Ovary (tissue), 9 donors: ENCODE measurements around the gene UFD1. TPM values are rescaled to one million over a fixed set of nuclear protein-coding genes. Genes with fewer than 3 reads are reported as not detected.

Experiments used
- DNase-seq, 5 donors: peaks; one replicate each; pipeline ENCODE4 v3.0.0-alpha.2; 2019 to 2020
- H3K27ac ChIP-seq, 2 donors: fragments of 200-600 bp; one replicate each; pipeline versions ENCODE4 v1.5.1 to v1.8.0; 2019 to 2022
- H3K27me3 ChIP-seq: fragments of 200-600 bp; one replicate; pipeline ENCODE4 v1.8.0; 2022
- H3K36me3 ChIP-seq: fragments of 200-600 bp; sonication (generic); one replicate; pipeline ENCODE4 v1.5.1; 2019
- H3K4me1 ChIP-seq: one replicate; pipeline ENCODE4 v1.8.1; 2013; ENCODE audit warnings: mild to moderate bottlenecking, moderate library complexity; ENCODE audit not compliant: insufficient read depth
- H3K4me3 ChIP-seq: fragments of 200-600 bp; sonication (generic); one replicate; pipeline ENCODE4 v1.5.1; 2017
- H3K9me3 ChIP-seq, 2 donors: fragments of 200-600 bp in 1 of 2; sonication (generic) in 1 of 2; one replicate each; pipeline versions ENCODE4 v1.5.1 to v1.8.1; 2013 to 2019; ENCODE audit warnings: mild to moderate bottlenecking in 1 of 2, moderate library complexity in 1 of 2
- CTCF ChIP-seq, 3 donors: fragments of 450-650 bp in 2 of 3; fragments of 200-600 bp in 1 of 3; IDR thresholded peaks; one replicate each; pipeline versions ENCODE4 v1.5.1 to v1.8.0; 2016 to 2022; ENCODE audit warnings: antibody characterized with exemption in 3 of 3, mild to moderate bottlenecking in 1 of 3
- EP300 ChIP-seq: sonication (generic); formaldehyde crosslinking; IDR thresholded peaks from one replicate; pipeline ENCODE4 v1.6.1; 2017; ENCODE audit warnings: antibody characterized with exemption
- POLR2A ChIP-seq: fragments of 450-650 bp; IDR thresholded peaks from one replicate; pipeline ENCODE4 v1.6.1; 2017; ENCODE audit warnings: antibody characterized with exemption, mild to moderate bottlenecking, moderate library complexity
- WGBS, 3 donors: extraction: QIAGEN DNeasy Blood & Tissue Kit in 1 of 3; methylation state at CpG; one replicate each; pipeline versions ENCODE4 v1.1.5 to v1.1.7; 2013 to 2017; 5-methylcytosine and 5-hydroxymethylcytosine counted together
- intact Hi-C, 4 donors: fragments of 100-400 bp; cut with DNase I; formaldehyde crosslinking; loops; one replicate each; pipeline versions ENCODE4 v1.11.0 to v1.15.1; 2022 to 2023
- polyA plus RNA-seq, 2 donors: library from polyadenylated mRNA; stranded (reverse); fragments of 200-250 nt in 1 of 2; fragments of 350-450 nt in 1 of 2; fragmentation: Illumina TruSeq in 1 of 2; extraction: RNeasy Lipid Tissue Mini Kit (QIAGEN cat#74804) in 1 of 2; gene quantifications; one replicate each; pipeline ENCODE4 v1.2.3, GENCODE V29; 2013 to 2014
- total RNA-seq, 7 donors: library from RNA; depleted of rRNA in 2 of 7; stranded (reverse); fragments of >200 nt in 2 of 7; fragmentation: NEBNext Ultra II Directional in 3 of 7; extraction: Animal tissue kit (Norgen Biotek cat#: 25700) in 3 of 7; gene quantifications; one replicate each; pipeline versions ENCODE4 v1.1.0 to v1.2.4, GENCODE V29; 2016 to 2023
- donor health status: DM: no; HTN: no; CAD: no; lungs with moderate emphysema.
- donor health status: DM: no; HTN: no; CAD: no.
- donor health status: Bipolar disorder and iron deficiency.
- donor health status: DM: yes; HTN: yes; CAD: no.
- donor health status: DM: no; HTN: no; CAD: no.
- donor health status: DM: yes; HTN: yes; CAD: no.

Gene UFD1
- total and polyA plus RNA-seq, 9 donors = 19.9 to 84.5 (median 34.1) TPM

- TF ChIP-seq CTCF (IDR thresholded peaks at IDR 0.05) (no peak), EP300 (no peak), POLR2A (no peak)
- H3K9me3 ChIP-seq = no peaks in the 10 kb centered on the region
- no peaks in the 10 kb centered on the region for H3K27me3 ChIP-seq
- no peaks in the 10 kb centered on the region for H3K36me3 ChIP-seq
- no peak for DNase-seq
- H3K4me1 ChIP-seq = no peaks in the 10 kb centered on the region
- intact Hi-C loops = no loop called here
- WGBS, 3 donors = 91 to 96% (median 92%) methylated on average over 18 of the region's 18 CpGs
- H3K27ac ChIP-seq = no peak overlapping the region
- H3K4me3 ChIP-seq = no peak overlapping the region
Observed at GRCh38 chr22:19504900-19505734, 26.1 kb upstream of the UFD1 start.

GRCh38 chr22:19503869-19504268 is 24.9 kb upstream of the UFD1 start:
- intact Hi-C loops = no loop called here
- H3K27ac ChIP-seq = no peak overlapping the region
- TF ChIP-seq CTCF (IDR thresholded peaks at IDR 0.05) (no peak), POLR2A (no peak), EP300 (no peak)
- WGBS, 3 donors = 92 to 93% (median 92%) methylated on average over 9 of the region's 9 CpGs
- H3K36me3 ChIP-seq = no peaks in the 10 kb centered on the region
- no peak for DNase-seq
- no peaks in the 10 kb centered on the region for H3K9me3 ChIP-seq
- no peaks in the 10 kb centered on the region for H3K27me3 ChIP-seq
- no peak overlapping the region for H3K4me3 ChIP-seq
- H3K4me1 ChIP-seq = no peaks in the 10 kb centered on the region

GRCh38 chr22:19503367-19503766 is 24.4 kb upstream of the UFD1 start:
- Histone ChIP-seq H3K27ac (no peak overlapping the region), H3K4me3 (no peak overlapping the region), H3K27me3 (no peaks in the 10 kb centered on the region), H3K36me3 (no peaks in the 10 kb centered on the region), H3K9me3 (no peaks in the 10 kb centered on the region), H3K4me1 (no peaks in the 10 kb centered on the region)
- DNase-seq = no peak
- no peak for TF ChIP-seq POLR2A
- no peak for TF ChIP-seq EP300
- no peak for TF ChIP-seq CTCF (IDR thresholded peaks at IDR 0.05)
- WGBS, 3 donors = 81 to 87% (median 85%) methylated on average over 7 of the region's 7 CpGs
- intact Hi-C loops = no loop called here

- DNase-seq = no peak
- intact Hi-C loops = no loop called here
Observed at GRCh38 chr22:19501897-19502447, 23.0 kb upstream of the UFD1 start.

More at GRCh38 chr22:19501897-19502447, 23.0 kb upstream of the UFD1 start:
- Histone ChIP-seq H3K36me3 (no peaks in the 10 kb centered on the region), H3K9me3 (no peaks in the 10 kb centered on the region), H3K27me3 (no peaks in the 10 kb centered on the region), H3K4me1 (no peaks in the 10 kb centered on the region), H3K4me3 (no peak overlapping the region), H3K27ac (no peak overlapping the region)
- TF ChIP-seq CTCF (IDR thresholded peaks at IDR 0.05) (no peak), POLR2A (no peak), EP300 (no peak)
- 77 to 90% (median 78%) methylated on average over 3 of the region's 3 CpGs for WGBS, 3 donors
